Measurements from ENCODE around the gene LDLRAD3.

LDLRAD3 gene

DNA sequence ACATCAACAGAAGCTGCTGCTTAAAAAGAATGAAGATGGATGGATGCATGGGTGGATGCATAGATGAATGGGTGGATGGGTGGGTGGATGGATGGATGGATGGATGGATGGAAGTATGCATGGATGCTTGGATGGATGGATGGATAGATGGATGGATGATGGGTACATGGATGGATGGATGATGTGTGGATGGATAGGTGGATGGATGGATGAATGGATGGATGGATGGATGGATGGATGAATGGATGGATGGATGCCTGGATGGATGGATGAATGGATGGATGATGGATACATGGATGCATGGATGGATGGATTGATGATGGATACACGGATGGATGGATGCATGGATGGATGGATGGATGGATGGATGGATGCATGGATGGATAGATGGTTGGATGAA lies 110.8 kb downstream of the LDLRAD3 start:
- DNase-seq, result no peak

DNA sequence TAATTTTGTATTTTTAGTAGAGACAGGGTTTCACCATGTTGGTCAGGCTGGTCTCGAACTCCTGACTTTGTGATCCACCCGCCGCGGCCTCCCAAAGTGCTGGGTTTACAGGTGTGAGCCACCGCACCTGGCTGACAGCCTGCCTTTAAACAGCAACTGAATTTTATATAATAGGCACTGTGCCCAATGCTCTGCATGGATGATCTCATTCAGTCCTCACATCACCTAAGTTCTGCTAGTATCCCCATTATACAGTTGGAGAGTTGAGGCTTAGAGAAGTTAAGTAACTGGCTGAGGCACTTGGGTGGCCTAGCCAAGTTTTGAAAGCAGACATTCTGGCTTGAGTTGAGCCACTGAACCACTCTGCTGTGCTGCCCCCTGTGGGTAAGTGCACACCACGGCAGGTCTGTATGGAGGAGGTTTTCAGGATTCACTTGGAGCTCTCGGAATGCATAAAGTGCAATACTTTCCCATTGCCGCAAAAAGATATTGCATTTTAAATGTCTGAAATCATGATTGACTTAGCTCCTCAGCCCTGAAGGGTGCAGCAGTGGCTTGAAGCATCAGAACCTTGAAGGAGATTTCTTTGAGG lies 112.4 kb downstream of the LDLRAD3 start:
- DNase-seq, result no peak

DNA sequence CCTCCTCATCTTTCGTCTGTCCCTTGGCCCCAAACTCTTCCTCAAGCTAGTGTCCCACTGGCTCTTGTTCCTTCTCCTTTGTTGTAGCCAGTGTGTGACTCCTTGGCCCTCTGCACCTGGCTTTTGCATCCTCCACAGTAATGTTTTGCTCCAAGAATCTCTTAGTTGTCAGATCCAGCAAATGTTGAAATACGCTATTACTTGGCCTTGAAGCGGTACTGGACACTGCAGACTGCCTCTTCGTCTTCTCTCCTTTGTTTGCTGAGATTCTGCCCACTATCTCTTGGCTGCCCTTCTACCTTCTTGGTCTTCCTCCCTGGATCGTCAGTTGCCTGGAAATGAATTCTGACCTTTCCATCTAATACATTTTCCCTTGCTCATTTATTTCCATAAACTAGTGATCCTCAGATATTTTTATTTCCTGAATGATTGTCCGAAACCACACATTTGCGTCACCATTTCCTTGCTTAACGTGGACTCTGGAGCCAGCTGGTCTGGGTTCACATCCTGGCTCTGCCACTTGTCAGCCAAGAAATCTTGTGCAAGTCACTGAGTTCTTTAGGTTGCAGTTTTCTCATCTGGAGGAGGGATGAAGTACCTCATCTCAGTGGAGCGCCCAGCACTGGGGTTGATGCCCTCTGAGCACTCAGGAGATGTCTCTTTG lies 113.6 kb downstream of the LDLRAD3 start:
- no peak for DNase-seq

DNA sequence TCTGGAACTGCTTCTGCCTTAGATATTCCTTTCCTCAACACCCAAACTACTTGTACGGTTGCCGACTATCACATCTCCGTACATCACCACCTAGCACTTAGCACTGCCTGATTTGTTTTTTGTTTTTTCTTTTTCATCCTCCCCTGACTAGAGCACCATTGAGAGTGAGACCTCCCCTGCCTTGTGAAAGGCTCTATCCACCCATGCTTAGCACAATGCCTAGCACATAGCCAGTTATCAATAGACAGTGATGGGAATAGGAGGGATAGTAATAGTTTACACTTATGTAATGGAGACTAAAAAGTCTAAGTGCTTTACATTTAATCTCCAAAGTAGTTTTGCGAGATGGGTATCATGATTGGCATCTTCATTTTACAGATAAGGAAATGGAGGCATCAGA lies 115.8 kb downstream of the LDLRAD3 start:
- no peak for DNase-seq

DNA sequence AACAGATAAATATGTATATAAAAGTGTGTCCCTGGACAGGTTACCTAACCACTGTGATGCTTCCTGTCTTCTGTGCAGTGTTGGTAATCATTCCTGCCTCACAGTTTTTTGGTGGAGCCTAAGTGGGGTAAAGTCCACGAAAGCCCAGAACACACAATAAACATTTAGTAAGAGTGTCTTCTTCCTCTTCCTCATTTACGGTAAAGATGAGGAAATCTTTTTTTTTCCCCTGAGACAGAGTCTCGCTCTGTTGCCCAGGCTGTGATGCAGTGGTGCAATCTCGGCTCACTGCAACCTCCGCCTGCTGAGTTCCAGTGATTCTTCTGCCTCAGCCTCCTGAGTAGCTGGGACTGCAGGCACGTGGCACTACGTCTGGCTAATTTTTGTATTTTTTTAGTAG lies 117.1 kb downstream of the LDLRAD3 start:
- DNase-seq, result no peak

DNA sequence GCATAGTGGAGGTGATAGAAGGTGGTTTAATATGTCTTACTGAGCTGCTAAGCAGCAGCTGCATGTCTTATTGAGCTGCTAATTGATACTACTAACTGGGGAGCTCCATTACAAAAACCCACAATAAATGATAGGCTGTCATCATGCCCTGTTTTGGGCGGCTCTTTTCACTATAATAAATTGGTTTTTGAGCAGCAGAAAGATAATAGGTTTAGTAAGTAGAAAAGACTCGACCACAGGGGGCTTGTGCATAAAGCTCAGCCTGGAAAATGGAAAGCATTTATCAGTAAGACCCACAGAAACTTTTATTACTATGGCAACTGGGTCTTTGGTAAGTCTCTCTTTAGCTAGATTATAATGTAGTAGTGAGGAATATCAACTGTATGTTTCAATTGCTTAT lies 117.6 kb downstream of the LDLRAD3 start:
- DNase-seq, result no peak

DNA sequence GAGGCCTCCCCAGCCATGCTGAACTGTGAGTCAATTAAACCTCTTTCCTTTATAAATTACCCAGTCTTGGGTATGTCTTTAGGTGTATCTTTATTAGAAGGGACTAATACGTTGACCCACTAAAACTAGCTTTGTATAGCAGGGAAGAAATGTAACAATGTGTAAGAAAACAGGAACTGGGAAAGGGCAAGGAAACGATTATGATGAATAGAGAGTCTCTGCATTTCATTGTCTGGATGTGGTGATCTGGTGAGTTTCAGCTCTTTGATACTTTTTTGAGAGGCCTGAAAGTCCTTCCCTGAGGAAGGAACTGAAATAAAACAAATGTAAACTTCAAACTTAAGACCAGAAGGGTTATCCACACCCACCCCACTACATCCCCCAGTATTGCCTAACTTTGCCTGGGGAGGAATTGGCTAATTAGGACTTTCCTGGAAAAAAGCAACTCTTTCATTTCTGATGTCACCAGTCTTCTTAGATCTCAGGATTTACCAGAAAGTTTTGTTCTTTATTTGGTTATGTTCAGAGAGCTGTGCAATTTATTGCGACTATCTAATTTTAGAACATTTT lies 119.0 kb downstream of the LDLRAD3 start:
- DNase-seq, result no peak

DNA sequence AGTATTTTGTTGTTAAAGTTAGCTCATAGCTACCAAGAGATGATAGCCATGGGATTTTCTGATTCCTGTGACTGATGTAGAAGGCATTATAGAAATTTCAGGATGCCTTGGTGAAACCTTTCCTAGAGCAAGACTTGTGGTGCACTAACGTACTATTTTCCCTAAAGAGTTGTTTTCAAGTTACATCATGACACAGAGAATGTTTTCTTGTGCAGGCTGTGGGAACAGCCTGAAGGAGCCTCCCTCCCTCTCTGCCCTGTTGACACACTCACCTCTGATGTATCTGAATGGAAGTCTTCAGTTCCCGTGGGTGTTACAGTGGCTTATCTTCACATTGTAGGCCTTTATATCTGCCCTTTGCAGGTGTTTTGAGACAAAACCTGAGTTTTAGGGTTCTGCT lies 121.6 kb downstream of the LDLRAD3 start:
- no peak for DNase-seq

DNA sequence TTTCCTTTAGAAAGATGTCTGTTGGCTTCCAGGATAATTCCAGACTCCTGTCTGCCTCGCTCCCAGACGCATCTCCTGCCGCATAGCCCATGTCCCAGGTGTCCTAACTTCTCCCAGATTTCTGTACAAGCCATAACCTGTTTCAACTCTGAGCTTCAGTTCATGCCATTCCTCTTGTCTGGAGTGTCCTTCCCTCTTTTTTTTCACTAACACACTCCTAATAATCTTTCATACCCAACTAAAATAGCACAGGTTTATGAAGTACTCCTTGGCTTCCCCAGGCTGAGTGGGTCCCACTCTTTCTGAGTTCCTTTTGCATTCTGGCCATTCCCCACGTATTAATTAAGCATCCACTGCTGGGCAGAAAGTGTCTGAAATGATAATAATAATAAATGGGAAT lies 123.0 kb downstream of the LDLRAD3 start:
- no peak for DNase-seq

DNA sequence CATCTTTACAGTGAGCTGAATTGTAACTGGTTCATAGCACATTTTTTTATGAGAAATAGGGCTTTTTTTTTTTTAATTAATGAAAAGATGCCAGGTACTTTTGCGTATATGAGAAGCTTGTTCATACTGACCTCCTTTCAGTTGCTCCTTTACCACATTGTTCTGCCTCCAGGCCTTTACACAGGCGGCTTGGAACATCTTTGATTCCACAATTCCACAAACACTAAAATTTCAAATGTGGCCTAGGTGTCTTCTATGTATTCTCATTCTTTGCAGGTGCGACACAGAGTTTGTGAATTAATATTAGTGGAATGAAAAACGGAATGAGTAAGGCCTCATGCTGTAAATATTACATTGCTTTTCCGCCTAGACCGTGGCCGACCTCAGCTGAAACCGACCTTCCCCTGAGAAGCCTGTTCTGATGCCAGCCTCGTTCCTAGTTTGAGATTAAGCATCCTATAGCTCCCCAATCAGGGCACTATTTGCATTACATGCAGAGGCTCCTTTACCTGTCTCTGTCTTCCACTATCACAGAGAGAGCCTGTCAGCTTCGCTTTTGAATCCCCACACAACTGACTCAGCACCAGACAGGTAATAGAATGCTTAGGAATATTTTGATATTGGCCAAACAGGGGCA lies 125.8 kb downstream of the LDLRAD3 start:
- DNase-seq, result no peak

DNA sequence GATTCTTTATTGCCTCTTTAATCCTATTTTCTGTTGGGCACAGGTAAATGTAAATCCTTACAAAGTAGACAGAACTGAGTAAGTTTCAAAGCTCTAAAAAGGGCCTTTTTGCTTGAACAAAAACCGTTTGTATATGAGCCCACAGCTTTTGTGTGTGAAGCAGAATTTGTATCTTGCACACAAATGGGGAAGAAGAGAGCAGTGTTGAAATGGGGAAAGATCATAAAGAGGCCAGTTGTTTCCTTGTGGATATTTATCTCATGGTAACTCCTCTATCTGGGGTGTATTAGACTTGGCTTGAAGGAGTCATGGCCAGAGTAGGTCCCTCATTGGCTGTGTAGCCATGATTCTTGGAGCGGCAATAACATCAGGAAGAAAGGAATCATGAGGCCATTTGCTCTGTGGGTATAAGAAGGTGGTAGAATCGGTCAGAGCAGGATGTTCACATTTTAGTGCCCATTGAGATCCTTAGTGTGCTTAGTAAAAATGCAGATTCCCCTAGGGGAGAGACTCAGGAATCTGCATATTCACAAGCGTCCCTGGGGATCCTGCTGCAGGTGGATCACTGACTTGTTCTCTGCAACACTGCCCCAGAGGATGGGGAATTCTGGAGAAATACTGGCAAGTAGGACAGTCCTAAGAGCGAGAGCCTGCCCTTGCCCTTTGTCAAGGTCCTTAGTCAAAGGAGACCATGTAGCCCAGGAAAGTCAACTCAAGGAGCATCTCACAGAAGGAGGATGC lies 126.5 kb downstream of the LDLRAD3 start:
- no peak for DNase-seq

DNA sequence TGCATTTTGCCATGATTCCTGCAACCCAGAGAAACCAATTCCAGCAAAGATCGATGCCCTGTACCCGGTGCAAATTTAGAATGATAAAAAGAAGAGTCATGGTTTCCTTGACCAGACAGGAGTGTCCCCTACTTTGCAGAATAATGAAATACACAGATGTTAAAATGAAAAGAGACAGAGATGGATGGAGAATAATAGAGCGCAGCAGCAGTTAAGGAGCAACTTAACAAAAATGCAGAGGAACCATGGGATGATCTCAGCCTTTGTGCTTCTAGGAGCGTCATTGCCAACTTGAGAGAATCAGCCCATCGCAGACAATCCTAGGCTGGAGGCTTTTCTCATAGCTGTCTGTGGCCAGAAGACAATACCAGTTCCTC lies 127.1 kb downstream of the LDLRAD3 start:
- DNase-seq, result no peak

DNA sequence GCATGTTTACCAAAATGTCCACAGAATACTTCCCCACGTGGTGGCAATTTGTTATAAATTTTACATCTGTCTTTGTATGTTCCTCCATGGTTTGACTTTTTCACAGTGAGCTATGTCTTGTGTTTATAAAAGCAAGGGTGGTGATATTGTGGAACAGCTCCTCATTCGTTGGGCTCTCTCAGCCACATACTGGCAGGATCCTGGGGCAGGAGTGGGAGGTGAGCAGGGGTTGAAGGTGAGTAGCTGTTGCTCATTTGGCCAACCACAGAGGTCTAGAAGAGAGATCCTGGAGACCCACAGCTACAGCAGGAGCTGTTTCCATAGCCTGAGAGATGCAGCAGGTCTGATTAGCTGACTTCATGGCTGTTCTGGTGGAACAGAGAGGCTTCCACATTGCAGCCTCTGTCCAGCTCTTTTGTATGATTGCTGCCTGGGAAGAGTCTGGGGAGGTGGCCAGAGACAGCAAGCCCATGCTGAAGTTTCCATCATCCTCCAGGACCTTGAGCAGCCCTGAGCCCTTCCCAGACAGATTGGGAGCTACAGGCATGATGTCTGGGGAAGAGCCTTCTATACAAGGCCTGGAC lies 128.1 kb downstream of the LDLRAD3 start:
- no peak for DNase-seq

DNA sequence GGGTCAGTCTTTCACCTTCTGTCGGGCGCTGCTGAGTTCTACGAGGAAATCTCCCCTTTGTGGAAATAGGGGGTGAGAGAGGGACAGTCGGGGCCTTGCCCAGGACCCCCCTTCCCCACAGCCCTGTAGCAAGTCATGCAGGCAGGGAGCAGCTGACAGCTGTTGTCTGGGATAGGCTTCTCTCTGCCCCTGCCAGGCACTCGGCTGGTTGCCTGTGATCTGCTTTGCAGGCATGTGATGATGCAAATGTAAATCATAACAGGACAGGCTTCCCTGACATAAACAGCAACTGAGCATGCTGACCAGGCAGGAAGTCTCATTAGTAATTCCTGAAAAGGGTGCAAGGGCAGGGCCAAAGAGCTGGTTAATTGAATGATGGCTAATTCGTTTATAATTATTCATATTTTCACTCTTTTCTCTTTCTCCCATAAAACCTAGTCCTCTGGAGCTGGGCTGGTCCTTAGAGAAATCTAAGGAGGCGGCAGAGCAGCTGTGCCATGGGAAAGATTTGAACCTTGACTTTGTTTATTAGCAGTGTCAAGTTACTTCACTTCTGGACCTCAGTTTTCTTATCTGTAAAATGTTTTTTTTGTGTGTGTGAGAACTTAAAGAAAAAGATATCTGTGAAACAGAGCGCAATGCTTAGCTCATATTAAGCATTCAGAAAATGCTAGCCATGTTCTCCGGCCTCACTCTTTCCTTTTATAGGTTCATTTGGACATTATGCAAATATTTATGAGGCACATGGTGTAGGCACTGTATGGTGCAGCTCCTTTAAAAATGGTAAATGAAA lies 129.7 kb downstream of the LDLRAD3 start:
- DNase-seq, result no peak

DNA sequence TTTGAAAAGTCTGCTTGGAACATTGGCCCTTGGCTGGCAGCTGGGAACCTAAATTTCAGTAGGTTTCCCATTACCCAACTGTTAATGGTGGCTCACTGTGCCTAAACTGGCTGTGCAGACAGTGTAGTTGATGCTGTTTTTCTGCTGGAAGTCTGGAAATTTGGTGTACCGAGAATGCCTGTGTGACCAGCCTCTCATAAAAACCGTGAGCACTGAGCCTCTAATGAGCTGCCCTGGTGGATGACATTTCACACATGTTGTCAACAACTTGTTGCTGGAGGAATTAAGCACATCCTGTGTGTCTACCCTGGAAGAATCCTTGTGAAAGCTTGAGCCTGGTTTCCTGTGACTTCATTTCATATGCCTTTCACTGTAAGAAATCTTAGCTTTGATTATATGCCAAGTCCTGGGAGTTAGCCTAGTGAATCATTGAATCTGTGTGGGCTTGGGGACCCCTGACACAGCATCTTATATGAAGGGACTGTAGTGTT lies 131.1 kb downstream of the LDLRAD3 start:
- DNase-seq, result no peak

DNA sequence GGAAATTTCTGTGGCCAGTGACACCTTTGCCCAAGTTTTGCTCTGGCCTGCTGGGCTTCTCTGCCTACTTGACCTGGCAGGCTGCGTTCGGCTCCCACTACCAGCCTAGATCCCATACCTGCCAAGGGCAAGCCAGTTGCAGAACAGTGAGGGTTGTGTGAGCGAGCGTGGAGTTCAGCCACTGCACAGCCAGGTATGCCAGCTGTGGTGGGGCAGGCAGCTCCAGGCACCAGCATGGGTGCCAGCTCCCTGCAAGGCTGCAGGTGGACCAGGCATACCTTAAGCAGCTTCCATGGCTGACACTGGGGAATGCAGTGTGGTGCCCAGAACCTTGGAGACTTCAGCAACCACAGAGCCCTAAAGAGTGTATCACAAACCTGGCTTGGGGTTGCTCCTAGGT lies 133.5 kb downstream of the LDLRAD3 start:
- no peak for DNase-seq

DNA sequence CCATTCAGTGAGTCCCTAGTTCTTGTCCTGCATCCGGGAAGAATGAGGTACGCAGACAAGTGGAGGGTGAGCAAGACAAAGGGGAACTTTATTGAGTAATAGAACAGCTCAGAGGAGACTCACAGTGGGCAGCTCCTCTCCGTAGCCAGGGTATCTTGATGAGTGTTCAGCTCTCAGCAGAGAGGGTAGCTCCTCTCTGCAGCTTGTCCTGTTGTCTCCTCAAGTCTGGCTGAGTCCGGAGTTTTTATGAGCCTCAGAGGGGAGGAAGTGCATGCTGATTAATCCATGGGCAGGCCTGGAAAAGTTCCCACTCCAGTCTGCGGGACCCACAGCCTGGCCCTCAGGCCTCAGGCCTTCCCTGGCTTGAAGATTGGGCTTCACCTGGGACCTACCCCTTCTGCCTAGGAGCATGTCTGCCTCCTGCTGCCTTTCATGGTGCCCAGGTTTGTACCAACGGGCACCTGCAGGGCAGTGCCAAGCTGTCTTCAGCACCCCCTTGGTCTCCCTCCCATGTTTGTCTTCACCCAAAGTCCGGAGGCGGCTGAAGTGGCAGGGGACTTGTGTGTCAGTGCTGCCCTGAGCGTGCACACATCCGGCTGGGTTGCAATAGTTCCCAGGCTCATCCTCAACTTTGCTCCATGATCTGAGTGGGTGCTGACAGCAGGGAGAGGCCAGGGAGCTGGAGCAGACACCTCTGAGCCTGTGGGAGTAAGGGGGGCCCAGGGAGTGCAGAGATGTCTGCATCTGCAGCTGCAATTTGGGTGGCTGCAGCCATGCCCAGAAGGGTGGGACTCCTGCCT lies 134.2 kb downstream of the LDLRAD3 start:
- no peak for DNase-seq

DNA sequence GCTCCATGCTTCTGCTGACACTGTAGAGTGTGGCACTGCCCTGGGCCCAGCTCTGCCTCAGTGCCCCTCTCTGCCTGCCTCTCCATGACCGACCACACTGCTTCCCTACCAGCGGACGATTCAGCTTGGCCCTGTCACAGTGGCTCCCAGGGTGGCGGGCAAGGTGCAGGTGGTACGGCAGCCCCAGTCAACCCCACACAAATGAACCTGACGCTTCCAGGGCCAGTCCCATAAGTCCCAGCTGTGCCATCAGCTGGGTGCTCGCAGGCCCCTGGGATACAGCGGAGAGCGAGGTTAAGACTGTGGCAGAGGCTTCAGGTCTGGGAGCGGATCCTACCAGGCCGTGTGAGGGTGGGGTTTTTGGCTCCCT lies 134.8 kb downstream of the LDLRAD3 start:
- DNase-seq, result no peak

DNA sequence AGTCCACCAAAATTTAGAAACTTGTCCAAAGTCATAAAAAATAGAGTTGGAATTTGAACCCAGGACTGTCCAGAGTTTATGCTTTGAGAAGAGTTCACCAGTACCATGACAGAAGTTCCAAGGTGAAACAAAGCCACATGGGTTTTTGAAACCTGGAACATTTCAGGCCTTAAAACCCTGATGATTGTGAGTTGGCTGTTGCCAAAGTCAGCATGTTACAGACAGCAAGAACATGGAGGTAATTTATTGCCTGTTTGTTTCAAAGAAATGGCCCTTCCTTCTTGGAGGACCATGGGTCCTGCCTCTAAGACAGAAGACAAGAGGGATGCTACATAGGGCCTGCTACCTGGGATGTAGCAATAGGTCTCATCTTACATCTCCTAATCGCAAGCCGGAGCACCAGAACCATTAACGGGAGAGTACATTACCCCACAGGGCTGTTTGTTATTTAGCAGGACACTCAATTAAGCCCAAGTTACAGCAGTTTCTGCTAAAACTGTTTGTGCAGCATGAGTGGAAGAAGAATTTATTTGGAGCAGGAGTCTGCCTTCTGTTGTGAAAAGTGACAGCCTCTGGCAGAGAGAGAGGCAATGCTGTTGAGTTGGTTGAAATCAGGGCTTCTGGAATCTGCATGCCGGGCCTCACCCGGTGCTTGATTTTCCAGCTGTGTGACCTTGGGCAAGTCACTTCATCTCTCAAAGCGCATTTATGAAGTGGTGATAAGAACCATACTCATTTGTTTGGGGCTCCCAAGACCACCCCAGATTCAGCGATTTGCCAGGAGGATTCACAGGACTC lies 136.2 kb downstream of the LDLRAD3 start:
- no peak for DNase-seq

DNA sequence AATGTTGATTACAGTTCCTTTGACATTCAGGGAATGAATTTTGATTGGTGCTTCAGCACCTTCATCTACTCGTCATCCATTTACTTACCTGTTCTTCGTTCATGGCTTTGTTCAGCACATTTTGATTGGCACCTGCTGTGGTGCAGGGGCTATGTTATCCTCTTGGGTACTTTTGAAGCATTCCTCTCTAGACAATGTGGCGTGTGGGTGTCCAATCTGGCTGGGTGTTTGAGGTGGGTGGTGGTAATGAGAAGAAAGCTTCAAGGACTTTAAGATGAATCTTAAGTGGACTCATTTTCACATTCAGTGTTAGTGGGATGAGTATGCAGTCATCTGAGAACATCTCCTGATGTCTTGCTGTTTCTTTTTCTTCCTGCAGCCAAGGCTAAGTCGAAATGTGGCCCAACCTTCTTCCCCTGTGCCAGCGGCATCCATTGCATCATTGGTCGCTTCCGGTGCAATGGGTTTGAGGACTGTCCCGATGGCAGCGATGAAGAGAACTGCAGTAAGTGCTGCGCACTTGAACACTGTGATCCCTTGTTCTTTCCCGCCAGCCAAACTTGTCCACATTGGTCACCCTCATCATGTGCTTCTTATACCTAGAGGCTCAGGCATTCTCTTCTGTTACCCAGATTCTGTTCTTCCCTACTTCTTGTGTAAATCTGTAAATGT lies 137.5 kb downstream of the LDLRAD3 start:
- DNase-seq, result no peak
